H1 (cell line): ENCODE results near the gene PCDHB10. TPM values are rescaled to one million over a fixed set of nuclear protein-coding genes. Genes with fewer than 3 reads are reported as not detected.

Source experiments
- CTCF ChIA-PET: fragments of 300-600 bp; sonication (Branson Sonifier 250); formaldehyde crosslinking; loops from one replicate; lab custom pipeline; 2021; ENCODE audit not compliant: partially characterized antibody; lab: Charles Lee
- POLR2A ChIA-PET: fragments of 300-600 bp; sonication (Branson Sonifier 250); formaldehyde crosslinking; loops from one replicate; lab custom pipeline; 2021; ENCODE audit warnings: inconsistent platforms; ENCODE audit not compliant: partially characterized antibody; lab: Charles Lee
- DNase-seq, 2 experiments: peaks; one replicate each; pipeline versions ENCODE4 v3.0.0 to v3.0.0-alpha.2; 2010 to 2022; ENCODE audit warnings: low spot score in 2 of 2, low read depth in 1 of 2, mixed read lengths in 1 of 2
- FAIRE-seq: peaks from 2 replicates; lab custom pipeline; 2011; peaks lifted over from hg19 to GRCh38; lab: Jason Lieb, UNC
- H2AFZ ChIP-seq: 2 replicates; pipeline ENCODE4 v1.8.1; 2012; ENCODE audit warnings: low read length, inconsistent platforms
- H2AK5ac ChIP-seq: 2 replicates; pipeline ENCODE4 v1.6.1; 2013; ENCODE audit warnings: low read depth, low read length
- H2BK120ac ChIP-seq: replicated peaks from 2 replicates; pipeline ENCODE3; 2013; ENCODE audit warnings: low read depth, low read length, inconsistent platforms
- H2BK12ac ChIP-seq: 2 replicates; pipeline ENCODE4 v1.6.1; 2013; ENCODE audit warnings: low read depth, low read length
- H2BK15ac ChIP-seq: 2 replicates; pipeline ENCODE4 v1.6.1; 2013; ENCODE audit warnings: low read length
- H2BK20ac ChIP-seq: 2 replicates; pipeline ENCODE4 v1.6.1; 2013; ENCODE audit warnings: low read length
- H2BK5ac ChIP-seq: 2 replicates; pipeline ENCODE4 v1.6.1; 2013; ENCODE audit warnings: low read depth, low read length
- H3K14ac ChIP-seq: 2 replicates; pipeline ENCODE4 v1.6.1; 2013; ENCODE audit warnings: inconsistent platforms; ENCODE audit not compliant: insufficient read length
- H3K18ac ChIP-seq: 2 replicates; pipeline ENCODE4 v1.6.1; 2013; ENCODE audit warnings: low read length; ENCODE audit errors: extremely low read depth
- H3K23ac ChIP-seq: 2 replicates; pipeline ENCODE4 v1.6.1; 2013; ENCODE audit warnings: inconsistent platforms; ENCODE audit not compliant: insufficient read length
- H3K23me2 ChIP-seq: 2 replicates; pipeline ENCODE4 v1.6.1; 2013; ENCODE audit warnings: low read depth, low read length
- H3K27ac ChIP-seq: 2 replicates; pipeline ENCODE4 v1.6.1; 2011; ENCODE audit warnings: low read depth, low read length, inconsistent platforms
- H3K27me3 ChIP-seq, 4 experiments: replicated peaks in 1 of 4; 1 replicate in 1 of 4; 2 replicates in 3 of 4; pipeline versions ENCODE4 v1.6.1 to v1.8.1; 2011 to 2013; ENCODE audit warnings: low read length in 3 of 4, mild to moderate bottlenecking in 3 of 4, inconsistent platforms in 2 of 4, mixed read lengths in 2 of 4, moderate library complexity in 1 of 4; ENCODE audit not compliant: control insufficient read depth in 3 of 4, insufficient read depth in 3 of 4; ENCODE audit errors: extremely low read depth in 1 of 4
- H3K36me3 ChIP-seq, 4 experiments: 2 replicates each; pipeline versions ENCODE4 v1.6.1 to v1.8.1; 2011 to 2013; ENCODE audit warnings: mild to moderate bottlenecking in 4 of 4, low read length in 3 of 4, moderate library complexity in 2 of 4, control low read depth in 1 of 4, inconsistent platforms in 1 of 4; ENCODE audit not compliant: insufficient read depth in 4 of 4, control insufficient read depth in 2 of 4
- H3K4ac ChIP-seq: replicated peaks from 2 replicates; pipeline ENCODE3; 2013; ENCODE audit warnings: low read length, low read depth, mixed read lengths, inconsistent platforms; ENCODE audit not compliant: insufficient read length
- H3K4me1 ChIP-seq, 4 experiments: replicated peaks in 1 of 4; 1 replicate in 1 of 4; 2 replicates in 3 of 4; pipeline versions ENCODE4 v1.6.1 to v1.8.1; 2011 to 2013; ENCODE audit warnings: low read length in 3 of 4, inconsistent platforms in 2 of 4, mixed read lengths in 1 of 4; ENCODE audit not compliant: insufficient read depth in 4 of 4, control insufficient read depth in 3 of 4
- H3K4me2 ChIP-seq, 2 experiments: 2 replicates each; pipeline versions ENCODE4 v1.6.1 to v1.8.1; 2011 to 2013; ENCODE audit warnings: low read depth in 2 of 2, low read length in 2 of 2, control low read depth in 1 of 2, inconsistent platforms in 1 of 2, mild to moderate bottlenecking in 1 of 2; ENCODE audit not compliant: insufficient read depth in 1 of 2
- H3K4me3 ChIP-seq, 4 experiments: fragments of 200-600, 300-600 bp in 1 of 4; sonication (generic), shearing (Covaris generic), sonication (Bioruptor Twin) in 1 of 4; 2 replicates each; pipeline versions ENCODE4 v1.5.1 to v1.8.1; 2011 to 2016; ENCODE audit warnings: low read length in 4 of 4, low read depth in 3 of 4, control low read depth in 2 of 4, inconsistent platforms in 2 of 4, mild to moderate bottlenecking in 2 of 4, mixed read lengths in 1 of 4, moderate library complexity in 1 of 4; ENCODE audit not compliant: insufficient read depth in 2 of 4; ENCODE audit errors: extremely low read depth in 1 of 4
- H3K56ac ChIP-seq: replicated peaks from 2 replicates; pipeline ENCODE3; 2013; ENCODE audit warnings: low read depth, mild to moderate bottlenecking, mixed read lengths, low read length, inconsistent platforms; ENCODE audit not compliant: insufficient read length
- H3K79me1 ChIP-seq: 2 replicates; pipeline ENCODE4 v1.6.1; 2013; ENCODE audit warnings: low read depth, low read length, control low read depth
- H3K79me2 ChIP-seq, 2 experiments: 2 replicates each; pipeline versions ENCODE4 v1.6.1 to v1.8.1; 2012 to 2013; ENCODE audit warnings: low read length in 2 of 2, mild to moderate bottlenecking in 2 of 2, inconsistent platforms in 1 of 2; ENCODE audit not compliant: insufficient read depth in 2 of 2, control insufficient read depth in 1 of 2
- H3K9ac ChIP-seq, 4 experiments: replicated peaks in 1 of 4; 1 replicate in 1 of 4; 2 replicates in 3 of 4; pipeline versions ENCODE4 v1.6.1 to v1.8.1; 2011 to 2013; ENCODE audit warnings: low read depth in 3 of 4, low read length in 3 of 4, control low read depth in 2 of 4, mild to moderate bottlenecking in 2 of 4, moderate library complexity in 2 of 4, inconsistent platforms in 1 of 4; ENCODE audit errors: extremely low read depth in 1 of 4
- H3K9me3 ChIP-seq, 2 experiments: 2 replicates each; pipeline versions ENCODE4 v1.6.1 to v1.8.1; 2012 to 2013; ENCODE audit warnings: mild to moderate bottlenecking in 2 of 2, moderate library complexity in 2 of 2, control low read depth in 1 of 2, inconsistent platforms in 1 of 2, low read depth in 1 of 2, low read length in 1 of 2, mixed read lengths in 1 of 2; ENCODE audit not compliant: insufficient read depth in 2 of 2
- H4K20me1 ChIP-seq, 2 experiments: replicated peaks in 1 of 2; 2 replicates each; pipeline versions ENCODE3 to v1.8.1; 2011 to 2013; ENCODE audit warnings: inconsistent platforms in 2 of 2, low read length in 2 of 2, mild to moderate bottlenecking in 1 of 2; ENCODE audit not compliant: insufficient read depth in 2 of 2, control insufficient read depth in 1 of 2
- H4K5ac ChIP-seq: 2 replicates; pipeline ENCODE4 v1.6.1; 2013; ENCODE audit warnings: low read length, low read depth, mixed read lengths, inconsistent platforms; ENCODE audit not compliant: insufficient read length
- H4K8ac ChIP-seq: 2 replicates; pipeline ENCODE4 v1.8.0; 2013; ENCODE audit warnings: mild to moderate bottlenecking, moderate library complexity, low read length, inconsistent platforms; ENCODE audit not compliant: insufficient read depth; ENCODE audit errors: extremely low read depth
- H4K91ac ChIP-seq: replicated peaks from 2 replicates; pipeline ENCODE3; 2013; ENCODE audit warnings: low read length, mixed read lengths, inconsistent platforms; ENCODE audit not compliant: insufficient read length
- EGR1 ChIP-seq: IDR thresholded peaks from 2 replicates; pipeline ENCODE4 v1.6.1; 2011; ENCODE audit warnings: low read depth, low read length, borderline replicate concordance
- RXRA ChIP-seq: IDR thresholded peaks from 2 replicates; pipeline ENCODE4 v1.6.1; 2011; ENCODE audit warnings: low read depth, mild to moderate bottlenecking, low read length, moderate library complexity; ENCODE audit not compliant: insufficient read depth
- WGBS, 2 experiments: shearing (Covaris generic) in 1 of 2; methylation state at CpG; one replicate each; pipeline versions ENCODE4 v1.1.6 to v1.1.7; 2013 to 2015; ENCODE audit warnings: low lambda C conversion rate in 2 of 2, mixed read lengths in 2 of 2, inconsistent platforms in 1 of 2, low coverage in 1 of 2, missing lambda C conversion rate in 1 of 2; ENCODE audit not compliant: insufficient replicate concordance in 2 of 2, insufficient coverage in 1 of 2, insufficient read length in 1 of 2; ENCODE audit errors: extremely low coverage in 1 of 2, missing lambda C conversion rate in 1 of 2; 5-methylcytosine and 5-hydroxymethylcytosine counted together
- polyA plus RNA-seq, 7 experiments: library from polyadenylated mRNA; depleted of rRNA in 3 of 7; stranded (reverse) in 5 of 7; unstranded in 2 of 7; fragments of >200 nt in 5 of 7; fragments of 200-250 nt in 2 of 7; gene quantifications; 1 replicate in 5 of 7; 2 replicates in 1 of 7; 4 replicates in 1 of 7; pipeline versions ENCODE4 v1.2.1 to v1.2.3, GENCODE V29; 2011 to 2013; ENCODE audit warnings: missing spikeins in 2 of 7, mixed read lengths in 2 of 7
- total RNA-seq: library from RNA; stranded (reverse); fragmentation: NEBNext Ultra II Directional; extraction: Animal tissue kit (Norgen Biotek cat#: 25700); gene quantifications from 2 replicates; pipeline ENCODE4 v1.2.1, GENCODE V29; 2021

Gene PCDHB10
- total and polyA plus RNA-seq, 2 of the 8 experiments (the other 6 are each of a cell fraction or from before 2014, with no cell fraction given) = 1.3 to 1.8 TPM

DNA sequence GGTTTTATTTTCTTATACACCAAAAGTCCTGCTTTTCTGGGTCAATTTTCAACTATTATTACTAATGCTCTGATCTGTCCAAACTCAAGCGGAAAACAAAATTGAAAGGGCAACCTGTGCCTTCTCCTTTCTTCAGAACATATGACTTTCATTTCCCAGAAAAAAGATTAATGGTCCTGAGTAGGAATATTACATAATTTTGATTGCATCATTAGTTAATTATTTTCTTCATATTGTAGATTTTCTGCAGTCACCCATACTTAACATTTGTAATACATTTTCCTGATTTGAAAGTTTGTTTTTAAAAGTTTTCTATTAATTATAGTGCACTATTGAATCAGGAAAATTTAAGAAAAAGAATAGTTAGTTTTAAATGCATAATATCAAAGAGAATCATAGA, 16.2 kb upstream of the PCDHB10 start:
- ChIA-PET POLR2A (no interaction called here), CTCF (interaction anchor here (1.4 kb wide), 1 partner anchor 53 kb away, joined by 3 read pairs; no protein-coding TSS in a partner anchor)
- Histone ChIP-seq H3K27ac (no peak overlapping the region), H3K18ac (no peak overlapping the region), H2AFZ (no peak overlapping the region), H3K27me3 (no peaks in the 10 kb centered on the region), H3K23ac (no peak overlapping the region), H3K79me2 (no peaks in the 10 kb centered on the region), H3K9ac (no peak overlapping the region), H2BK5ac (no peak overlapping the region), H4K8ac (no peak overlapping the region), H3K4me1 (no peaks in the 10 kb centered on the region), H2BK15ac (no peak overlapping the region), H2BK120ac (no peak overlapping the region), H3K56ac (no peak overlapping the region), H3K23me2 (no peaks in the 10 kb centered on the region), H2BK20ac (no peak overlapping the region), H3K4me2 (no peak overlapping the region), H3K14ac (no peak overlapping the region), H2BK12ac (no peak overlapping the region), H3K79me1 (no peaks in the 10 kb centered on the region), H4K20me1 (no peaks in the 10 kb centered on the region), H4K5ac (no peak overlapping the region), H3K4me3 (no peak overlapping the region), H4K91ac (no peak overlapping the region), H2AK5ac (no peak overlapping the region), H3K36me3 (no peaks in the 10 kb centered on the region), H3K4ac (no peak overlapping the region), H3K9me3 (peaks cover 0 to 15% of the 10 kb centered on the region in 2 experiments; a peak in 1 of 4 replicates)
- TF ChIP-seq EGR1 (no peak), RXRA (no peak)
- FAIRE-seq (no peak), DNase-seq (no peak)
- WGBS, 2 experiments = 89% methylated on average over 1 of the region's 1 CpG; no CpG with 5 or more reads in 1 of the 2 experiments
